Sciatic nerve (tissue), 2 donors: ENCODE results near the gene ERVFRD-1. TPM values are rescaled to one million over a fixed set of nuclear protein-coding genes. Genes with fewer than 3 reads are reported as not detected.
A peak's percentile ranks its signal among the peaks of the same experiment; 100 is the strongest.
"Not testable (repeated sequence)": the region's sequence is repeated elsewhere in the genome, so short reads cannot be mapped to it uniquely, and the experiment has no call there.

Experiments used
- ATAC-seq: fragments of 200-7000 bp; cut with Tn5 transposase; one replicate; pipeline ENCODE4 v1.9.1; 2020; ENCODE audit warnings: mild to moderate bottlenecking, moderate library complexity
- DNase-seq: peaks from one replicate; pipeline ENCODE4 v3.0.0-alpha.2; 2020; ENCODE audit warnings: low spot score
- intact Hi-C: fragments of 100-400 bp; cut with DNase I; formaldehyde crosslinking; loops from one replicate; pipeline ENCODE4 v1.14.2; 2022
- total RNA-seq: library from RNA; stranded (reverse); fragmentation: NEBNext Ultra II Directional; extraction: Animal tissue kit (Norgen Biotek cat#: 25700); gene quantifications from one replicate; pipeline ENCODE4 v1.2.1, GENCODE V29; 2021
- donor health status: DM: no; HTN: no; CAD: no.
- donor health status: DM: no; HTN: no; CAD: no.

The ERVFRD-1 gene
- total RNA-seq, 1 donor from 2014 or later = 0.22 TPM

DNA sequence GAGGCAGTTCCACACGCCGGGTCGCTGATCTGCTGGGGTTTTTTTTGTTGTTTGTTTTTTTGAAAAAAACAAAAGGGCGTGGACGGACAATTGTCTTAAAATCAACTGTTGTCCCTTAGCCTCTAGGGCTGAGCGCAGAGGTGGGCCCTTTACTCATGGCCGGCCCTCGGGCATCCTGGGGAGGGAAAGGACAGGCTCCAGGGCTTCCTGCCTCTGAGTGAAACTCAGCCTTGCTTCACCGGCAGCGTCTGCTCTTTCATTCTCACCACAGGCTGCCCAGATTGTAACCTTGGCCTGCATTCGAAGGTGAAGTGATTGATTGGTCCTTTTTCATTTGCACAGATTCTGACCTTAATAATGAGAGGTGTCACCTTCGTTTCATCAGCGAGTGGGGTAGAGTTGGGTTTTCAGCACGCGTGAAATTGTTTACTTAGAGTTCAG, 17.1 kb downstream of the ERVFRD-1 start:
- ATAC-seq (no peak), DNase-seq (peak; percentile 73)
- intact Hi-C loops = no loop called here

DNA sequence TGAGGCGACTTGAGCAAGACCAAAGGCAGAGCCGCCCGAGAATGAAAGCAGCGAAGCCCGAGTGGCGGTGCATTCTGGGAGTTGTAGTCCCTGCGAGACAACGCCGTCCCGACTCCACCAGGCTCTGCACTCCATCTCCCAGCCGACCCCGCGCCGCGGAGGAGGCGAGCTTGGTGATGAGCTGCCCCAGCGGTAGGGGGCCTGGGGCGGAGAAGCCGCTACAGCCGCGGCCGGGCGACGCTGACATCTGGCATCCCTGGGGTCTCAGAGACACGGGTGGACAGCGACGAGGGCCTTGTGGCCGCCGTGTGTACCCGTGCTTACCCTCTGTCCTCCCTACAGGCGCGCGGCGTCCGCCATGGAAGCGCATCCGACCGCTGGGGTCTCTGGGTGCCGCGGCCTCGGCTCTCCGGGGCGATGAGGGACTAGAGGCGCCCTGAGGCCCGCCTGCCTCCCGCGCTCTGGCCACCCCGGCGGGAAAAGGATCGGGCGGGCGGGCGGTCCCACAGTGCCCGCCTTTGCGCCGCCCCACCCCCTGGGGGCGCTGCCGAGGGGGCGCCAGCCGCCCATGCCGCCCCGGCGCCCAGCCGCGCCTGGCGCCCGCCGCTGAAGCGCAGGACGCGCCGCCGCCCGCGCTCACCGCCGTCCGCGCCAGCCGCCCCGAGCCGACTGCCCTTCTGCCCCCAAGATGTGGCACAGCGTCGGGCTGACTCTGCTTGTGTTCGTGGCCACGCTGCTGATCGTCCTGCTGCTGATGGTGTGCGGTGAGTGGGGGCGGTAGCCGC, 17.7 kb downstream of the ERVFRD-1 start, which contains the start of gene SMIM13:
TSS of gene SMIM13 (plus strand) at position 209 of the 785 bp plus-strand sequence. CDS start at position 689, 480 bp downstream.
- DNase-seq = peak; percentile 99
- peak; percentile 99 for ATAC-seq
- intact Hi-C loops = no loop called here

DNA sequence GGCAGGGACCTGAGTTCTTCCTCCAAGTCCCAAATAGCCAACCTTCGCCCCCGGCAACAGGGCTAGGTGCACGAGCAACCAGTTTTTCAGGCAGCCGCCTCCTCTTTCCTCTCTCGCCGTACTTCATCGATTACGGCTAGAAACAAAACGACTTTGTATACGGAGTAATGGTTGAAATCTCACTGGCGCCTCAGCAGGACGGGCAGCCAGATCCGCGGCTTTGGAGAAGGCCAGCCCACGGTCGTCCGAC, 18.2 kb downstream of the ERVFRD-1 start:
- ATAC-seq (peak; percentile 28), DNase-seq (no peak)
- intact Hi-C loops = no loop called here

DNA sequence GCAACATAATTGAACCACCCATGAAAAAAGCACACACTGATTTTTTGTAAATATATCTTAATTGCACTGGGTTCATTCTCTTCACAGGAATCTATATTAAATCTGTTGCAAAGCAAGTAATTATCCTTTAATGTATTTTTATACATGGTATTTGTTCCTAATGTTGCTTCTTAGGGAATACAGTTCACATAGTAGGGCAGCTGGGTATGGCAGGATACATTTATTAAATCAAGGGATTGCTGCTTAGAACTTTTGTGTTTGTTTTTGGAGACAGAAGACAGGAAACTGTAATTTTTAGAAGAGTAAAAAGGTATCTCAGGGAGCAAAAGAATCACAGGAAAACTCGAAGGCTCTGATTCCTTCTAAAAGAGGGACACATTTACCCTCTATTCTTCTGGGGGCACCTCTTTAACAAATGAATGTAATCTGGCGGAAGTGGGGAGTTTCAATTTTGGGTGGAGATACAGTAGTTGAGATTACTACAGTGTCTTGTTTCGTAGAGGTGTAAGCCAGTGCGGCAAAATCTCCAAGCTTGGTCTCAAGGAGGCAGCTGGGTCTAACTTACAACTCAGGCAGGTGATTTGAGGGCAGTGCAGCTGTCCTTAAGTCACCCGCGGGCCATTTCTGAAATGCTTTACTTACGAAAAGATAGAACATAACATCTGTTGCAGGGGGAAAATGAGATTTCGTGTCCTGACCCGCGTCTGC, 18.7 kb downstream of the ERVFRD-1 start:
- intact Hi-C loops = no loop called here
- ATAC-seq (peak; percentile 47), DNase-seq (no peak)

DNA sequence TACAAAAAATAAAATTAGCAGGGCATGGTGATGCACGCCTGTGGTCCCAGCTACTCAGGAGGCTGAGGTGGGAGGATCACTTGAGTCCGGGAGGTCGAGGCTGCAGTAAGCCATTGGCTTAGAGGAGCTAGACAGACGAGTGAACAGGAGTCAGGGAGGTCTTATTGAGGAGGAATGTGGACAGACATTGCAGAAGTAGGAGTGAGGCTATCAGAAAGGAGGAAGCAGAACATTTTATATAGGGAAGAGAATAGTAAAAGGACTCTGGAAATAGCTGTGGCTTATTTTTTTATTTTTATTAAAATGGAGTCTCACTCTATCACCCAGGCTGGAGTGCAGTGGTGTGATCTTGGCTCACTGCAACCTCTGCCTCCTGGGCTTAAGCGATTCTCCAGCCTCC, 20.4 kb downstream of the ERVFRD-1 start:
- DNase-seq, ATAC-seq, intact Hi-C loops: not testable (repeated sequence)

DNA sequence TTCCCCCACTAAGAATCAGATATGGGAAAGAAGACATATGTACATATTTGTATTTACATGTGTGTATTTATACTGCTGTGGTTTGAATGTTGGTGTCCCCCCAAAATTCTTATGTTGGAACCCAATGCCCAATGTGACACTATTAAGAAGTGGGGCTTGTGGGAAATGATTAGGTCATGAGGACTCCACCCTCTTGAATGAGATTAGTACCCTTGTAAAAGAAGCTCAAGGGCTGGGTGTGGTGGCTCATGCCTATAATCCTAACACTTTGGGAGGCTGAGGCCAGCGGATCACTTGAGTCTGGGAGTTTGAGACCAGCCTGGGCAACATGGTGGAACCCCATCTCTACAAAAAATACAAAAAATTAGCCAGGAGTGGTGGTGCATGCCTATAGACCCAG, 21.8 kb downstream of the ERVFRD-1 start:
- ATAC-seq (no peak), DNase-seq (no peak)
- intact Hi-C loops = no loop called here

DNA sequence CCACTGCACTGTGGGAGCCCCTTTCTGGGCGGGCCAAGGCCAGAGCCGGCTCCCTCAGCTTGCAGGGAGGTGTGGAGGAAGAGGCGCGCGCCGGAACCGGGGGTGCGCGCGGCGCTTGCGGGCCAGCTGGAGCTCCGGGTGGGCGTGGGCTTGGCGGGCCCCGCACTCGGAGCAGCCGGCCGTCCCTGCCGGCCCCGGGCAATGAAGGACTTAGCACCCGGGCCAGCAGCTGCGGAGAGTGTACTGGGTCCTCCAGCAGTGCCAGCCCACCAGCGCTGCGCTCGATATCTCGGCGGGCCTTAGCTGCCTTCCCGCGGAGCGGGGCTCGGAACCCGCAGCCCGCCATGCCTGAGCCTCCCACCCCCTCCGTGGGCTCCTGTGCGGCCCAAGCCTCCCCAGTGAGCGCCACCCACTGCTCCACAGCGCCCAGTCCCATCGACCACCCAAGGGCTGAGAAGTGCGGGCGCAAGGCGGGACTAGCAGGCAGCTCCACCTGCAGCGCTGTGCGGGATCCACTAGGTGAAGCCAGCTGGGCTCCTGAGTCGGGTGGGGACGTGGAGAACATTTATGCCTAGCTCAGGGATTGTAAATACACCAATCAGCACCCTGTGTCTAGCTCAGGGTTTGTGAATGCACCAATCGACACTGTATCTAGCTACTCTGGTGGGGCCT, 24.2 kb downstream of the ERVFRD-1 start:
- ATAC-seq, intact Hi-C loops, DNase-seq: not testable (repeated sequence)

DNA sequence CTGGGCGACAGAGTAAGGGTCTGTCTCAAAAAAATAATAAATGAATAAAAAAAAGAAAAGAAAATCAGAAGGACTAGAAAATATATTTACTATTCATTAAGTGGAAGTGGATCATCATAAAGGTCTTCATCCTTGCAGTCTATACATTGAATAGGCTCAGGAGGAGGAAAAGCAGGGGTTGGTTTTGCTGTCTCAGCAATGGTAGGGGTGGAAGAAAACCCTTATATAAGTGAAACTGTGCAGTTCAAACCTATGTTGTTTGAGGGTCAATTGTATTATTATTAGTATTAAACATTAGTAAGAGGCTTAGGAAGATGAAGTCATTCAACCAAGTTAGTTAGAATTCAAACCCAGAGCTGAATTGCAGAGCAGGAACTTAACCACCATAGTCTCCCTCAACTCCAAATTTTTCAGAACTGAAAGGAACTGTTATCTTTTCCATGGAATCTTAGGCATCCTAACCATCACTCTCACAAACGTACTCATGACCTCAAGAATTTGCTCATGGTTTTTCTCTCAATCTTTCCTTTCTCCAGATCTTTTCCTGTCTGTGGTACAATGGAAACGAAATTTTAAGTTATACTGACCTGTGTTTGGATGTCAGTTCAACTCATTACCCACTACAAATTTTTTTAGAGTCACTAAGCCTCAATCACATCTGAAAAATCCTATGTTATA, 25.6 kb downstream of the ERVFRD-1 start:
- intact Hi-C loops = no loop called here
- ATAC-seq (no peak), DNase-seq (no peak)

DNA sequence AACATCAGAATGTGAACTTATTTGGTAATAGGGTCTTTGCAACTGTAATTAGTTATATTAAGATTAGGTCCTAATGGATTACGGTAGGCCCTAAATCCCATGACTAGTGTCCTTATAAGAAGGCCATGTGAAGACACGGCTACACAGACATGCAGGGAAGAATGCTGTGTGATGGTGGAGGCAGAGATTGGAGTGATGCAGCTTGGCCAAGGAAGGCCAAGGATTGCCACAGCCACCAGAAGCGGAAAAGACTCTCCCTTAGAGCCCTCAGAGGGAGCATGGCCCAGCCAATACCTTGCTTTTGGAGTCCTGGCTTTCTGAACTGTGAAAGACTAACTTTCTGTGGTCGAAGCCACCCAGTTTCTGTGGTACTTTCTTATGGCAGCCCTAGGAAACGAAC, 27.6 kb downstream of the ERVFRD-1 start:
- ATAC-seq (no peak), DNase-seq (no peak)
- intact Hi-C loops = no loop called here

DNA sequence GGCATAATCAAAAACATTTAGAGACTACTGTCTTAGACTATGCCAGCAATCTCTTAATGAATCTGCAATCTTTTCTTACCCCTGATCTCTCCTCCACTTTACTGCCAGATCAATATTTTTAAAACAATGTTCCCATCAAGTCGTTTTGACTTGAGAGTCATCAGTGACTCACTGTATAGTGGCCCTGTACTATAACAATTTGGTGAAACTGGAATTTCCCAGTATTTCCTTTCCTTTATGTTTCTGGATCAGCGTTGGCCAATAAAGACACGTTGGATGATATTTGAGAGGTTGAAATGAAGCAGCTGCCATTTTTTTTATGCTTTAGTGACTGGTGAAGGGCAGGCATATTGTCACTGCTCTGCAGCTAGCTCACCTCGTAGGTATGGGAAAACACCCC, 28.0 kb downstream of the ERVFRD-1 start:
- intact Hi-C loops = no loop called here
- ATAC-seq = no peak
- no peak for DNase-seq

DNA sequence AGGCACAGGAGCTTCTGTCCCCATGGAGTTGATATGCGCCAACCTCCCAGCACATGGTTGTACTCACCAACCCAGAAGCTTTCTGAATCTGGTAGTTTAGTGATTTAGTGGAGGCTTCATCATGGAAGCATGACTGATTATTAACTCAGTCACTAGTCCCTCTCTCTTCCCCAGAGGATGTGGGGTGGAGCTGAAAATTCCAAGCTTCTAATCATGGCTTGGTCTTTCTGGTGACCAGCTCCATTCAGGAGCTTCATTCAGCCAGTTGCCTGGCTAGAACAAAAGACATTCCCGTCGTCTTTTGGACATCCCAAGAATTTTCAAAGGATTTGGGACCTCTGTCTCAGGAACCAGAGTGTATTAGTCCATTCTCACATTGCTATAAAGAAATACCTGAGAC, 31.2 kb downstream of the ERVFRD-1 start:
- ATAC-seq = no peak
- DNase-seq = no peak
- intact Hi-C loops = no loop called here

DNA sequence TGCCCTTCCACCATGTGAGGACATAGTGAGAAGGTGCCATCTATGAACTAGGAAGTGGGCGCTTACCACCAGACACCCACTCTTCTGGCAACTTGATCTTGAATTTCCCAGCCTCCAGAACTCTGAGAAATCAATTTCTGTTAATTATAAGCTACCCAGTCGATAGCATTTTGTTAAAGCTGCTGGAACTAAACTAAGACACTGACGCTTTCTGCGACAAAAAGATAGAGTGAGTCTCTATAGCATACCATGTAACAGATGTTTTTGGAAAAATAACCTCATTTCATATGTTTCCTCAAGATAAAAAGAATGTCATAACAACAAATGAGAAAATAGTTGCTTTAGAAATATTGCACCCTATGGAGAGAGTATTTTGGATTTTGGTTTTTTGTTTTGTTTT, 33.3 kb downstream of the ERVFRD-1 start:
- intact Hi-C loops = no loop called here
- no peak for ATAC-seq
- no peak for DNase-seq

DNA sequence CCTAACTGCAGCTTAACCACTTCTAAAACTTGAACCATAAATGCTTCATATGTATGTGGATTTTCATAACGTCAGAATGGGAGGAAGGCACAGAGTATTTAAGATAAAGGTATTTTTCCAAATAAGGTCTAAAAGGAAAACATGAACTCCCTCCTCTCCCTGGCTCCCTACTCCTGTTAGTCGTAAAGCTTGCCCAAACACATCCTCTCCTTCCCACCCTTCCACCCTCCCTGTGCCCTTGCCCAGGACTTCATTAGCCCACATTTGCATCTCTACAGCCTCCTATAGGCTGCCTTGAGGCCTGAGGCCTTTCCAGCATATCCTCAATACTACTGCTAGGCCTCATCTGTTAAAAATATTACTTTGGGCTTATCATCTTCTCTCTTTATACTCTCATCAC, 35.0 kb downstream of the ERVFRD-1 start:
- ATAC-seq (no peak), DNase-seq (no peak)
- intact Hi-C loops = no loop called here

DNA sequence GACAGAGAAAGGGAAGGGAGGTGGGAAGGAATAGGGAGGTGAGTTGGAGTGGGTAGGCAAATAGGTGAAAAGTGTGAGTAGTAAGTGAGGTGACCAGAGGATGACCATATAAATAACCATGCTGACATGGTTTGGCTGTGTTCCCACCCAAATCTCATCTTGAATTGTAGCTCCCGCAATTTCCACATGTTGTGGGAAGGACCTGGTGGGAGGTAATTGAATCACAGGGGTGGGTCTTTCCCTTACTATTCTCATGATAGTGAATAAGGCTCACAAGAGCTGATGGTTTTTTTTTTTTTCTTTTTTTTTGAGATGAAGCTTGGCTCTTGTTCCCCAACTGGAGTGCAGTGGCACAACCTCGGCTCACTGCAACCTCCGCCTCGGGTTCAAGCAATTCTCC, 39.4 kb downstream of the ERVFRD-1 start:
- DNase-seq = no peak
- intact Hi-C loops = no loop called here
- ATAC-seq = no peak

DNA sequence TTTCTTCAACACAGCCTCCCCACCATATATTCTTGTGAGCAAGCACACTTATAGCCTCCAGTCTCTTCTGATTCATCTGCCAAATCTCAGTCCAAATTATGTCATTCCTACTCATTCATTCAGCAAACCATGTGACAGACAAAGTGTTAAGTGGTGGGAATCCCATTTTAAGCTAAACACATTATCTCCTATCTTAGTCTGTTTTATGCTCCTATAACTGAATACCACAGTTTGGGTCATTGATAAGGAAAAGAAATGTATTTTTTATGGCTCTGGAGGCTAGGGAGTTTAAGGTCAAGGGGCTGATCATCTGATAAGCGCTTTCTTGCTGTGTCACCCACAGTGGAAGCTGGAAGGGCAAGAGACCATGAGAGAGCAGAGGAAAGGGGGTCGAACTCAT, 41.8 kb downstream of the ERVFRD-1 start:
- intact Hi-C loops = no loop called here
- DNase-seq = no peak

DNA sequence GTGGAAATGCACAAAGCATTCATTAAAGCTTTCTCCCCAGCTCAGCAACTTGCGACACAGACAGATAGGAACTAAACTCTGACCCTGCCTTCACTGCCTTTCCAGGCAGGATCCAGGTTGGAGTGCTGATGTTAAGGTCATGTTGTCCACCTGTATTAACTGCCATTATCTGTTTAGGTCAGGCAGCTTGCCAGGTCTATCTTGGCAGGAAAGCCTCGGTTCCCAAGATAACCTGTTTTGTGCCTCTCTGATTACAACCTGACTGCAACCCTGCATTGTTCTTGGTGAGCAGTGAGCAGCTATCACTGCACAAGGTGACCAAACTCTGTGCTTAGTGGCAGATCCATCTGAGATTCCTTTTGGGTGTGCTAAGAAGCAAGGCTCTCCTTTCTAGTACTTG, 44.2 kb downstream of the ERVFRD-1 start:
- intact Hi-C loops = no loop called here
- DNase-seq = no peak

More for the DNA sequence above, 41.8 kb downstream of the ERVFRD-1 start:
- no peak for ATAC-seq

DNA sequence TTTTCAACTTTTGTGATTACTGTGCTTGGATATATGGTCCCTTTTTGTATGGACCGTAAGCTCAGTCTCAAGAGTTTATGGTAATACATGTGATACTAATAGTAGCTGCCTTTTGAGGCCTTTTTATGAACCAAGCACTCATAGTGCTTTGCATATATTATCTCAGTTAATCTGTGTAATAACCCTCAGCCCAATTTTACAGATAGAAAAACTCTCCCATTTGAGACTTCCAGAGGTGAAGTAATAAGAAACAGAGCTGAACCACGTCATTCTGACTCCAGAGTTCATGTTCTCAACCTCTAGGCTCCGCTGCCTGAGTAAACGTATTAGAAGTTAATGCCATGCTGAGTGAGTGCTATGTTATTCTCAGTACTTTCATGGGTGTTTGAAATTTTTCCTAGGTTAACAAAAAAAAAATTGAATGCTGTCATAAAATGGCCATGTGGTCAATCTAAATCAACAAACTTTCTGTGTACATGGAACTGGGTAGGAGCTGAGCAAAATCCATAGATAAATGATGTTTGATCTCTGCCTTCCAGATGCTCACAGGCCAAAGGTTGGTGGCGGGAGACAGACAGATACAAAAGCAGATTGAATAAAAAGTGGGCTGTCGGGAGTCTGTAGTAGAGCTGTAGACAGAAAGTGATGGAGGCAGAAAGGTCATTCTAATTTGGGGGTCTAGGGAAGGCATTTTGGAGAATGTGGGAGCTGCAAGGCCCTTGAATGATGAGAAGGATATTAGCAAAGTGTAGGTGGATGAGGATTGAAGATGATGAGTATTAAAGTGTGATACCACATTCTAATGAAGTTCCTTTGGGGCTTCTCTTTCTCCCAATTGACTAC, 44.8 kb downstream of the ERVFRD-1 start:
- ATAC-seq (no peak), DNase-seq (no peak)
- intact Hi-C loops = no loop called here

More for the DNA sequence above, 44.2 kb downstream of the ERVFRD-1 start:
- ATAC-seq = no peak

DNA sequence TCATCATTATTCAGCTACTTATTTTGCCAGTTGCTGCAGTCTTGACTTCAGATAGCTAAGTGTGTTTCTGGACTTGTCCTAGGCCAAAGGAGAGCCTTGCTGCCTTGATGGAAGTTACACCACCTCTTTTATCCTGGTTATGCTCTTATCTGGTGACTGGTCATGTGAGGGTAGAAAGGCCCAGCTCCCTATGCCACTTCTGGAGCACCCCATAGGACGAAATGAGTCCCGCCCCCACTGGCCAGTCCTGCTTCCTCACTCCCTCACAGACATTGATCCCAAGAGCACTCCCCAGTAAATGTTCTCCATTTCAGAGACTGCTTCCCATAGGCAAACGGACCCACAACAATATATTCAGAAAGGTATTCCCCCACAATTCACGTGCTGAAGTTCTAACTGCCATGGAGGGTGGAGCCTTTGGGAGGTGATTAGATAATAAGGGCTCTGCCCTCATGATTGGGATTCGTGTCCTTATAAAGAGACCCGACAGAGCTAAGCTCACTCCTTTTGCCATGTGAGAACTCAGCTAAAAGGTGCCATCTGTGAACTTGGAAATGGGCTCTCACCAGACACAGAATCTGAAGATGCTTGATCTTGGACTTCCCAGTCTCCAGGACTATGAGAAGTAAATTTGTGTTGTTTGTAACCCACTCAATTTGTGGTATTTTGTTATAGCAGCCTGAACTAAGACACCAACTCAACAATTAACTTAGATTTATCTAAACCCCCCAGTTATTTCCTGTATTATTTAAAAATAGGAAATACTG, 45.9 kb downstream of the ERVFRD-1 start:
- DNase-seq = no peak
- no peak for ATAC-seq
- intact Hi-C loops = no loop called here
